NCI-H446 treated with DMSO at 0.1 percent for 48 hours (cell line): Measurements from ENCODE around the gene GLTP.
"Not testable (repeated sequence)": the region's sequence is repeated elsewhere in the genome, so short reads cannot be mapped to it uniquely, and the experiment has no call there.

Source experiments
- DNase-seq: peaks from one replicate; lab custom pipeline; 2025; lab: John Stamatoyannopoulos, UW

GLTP gene

DNA sequence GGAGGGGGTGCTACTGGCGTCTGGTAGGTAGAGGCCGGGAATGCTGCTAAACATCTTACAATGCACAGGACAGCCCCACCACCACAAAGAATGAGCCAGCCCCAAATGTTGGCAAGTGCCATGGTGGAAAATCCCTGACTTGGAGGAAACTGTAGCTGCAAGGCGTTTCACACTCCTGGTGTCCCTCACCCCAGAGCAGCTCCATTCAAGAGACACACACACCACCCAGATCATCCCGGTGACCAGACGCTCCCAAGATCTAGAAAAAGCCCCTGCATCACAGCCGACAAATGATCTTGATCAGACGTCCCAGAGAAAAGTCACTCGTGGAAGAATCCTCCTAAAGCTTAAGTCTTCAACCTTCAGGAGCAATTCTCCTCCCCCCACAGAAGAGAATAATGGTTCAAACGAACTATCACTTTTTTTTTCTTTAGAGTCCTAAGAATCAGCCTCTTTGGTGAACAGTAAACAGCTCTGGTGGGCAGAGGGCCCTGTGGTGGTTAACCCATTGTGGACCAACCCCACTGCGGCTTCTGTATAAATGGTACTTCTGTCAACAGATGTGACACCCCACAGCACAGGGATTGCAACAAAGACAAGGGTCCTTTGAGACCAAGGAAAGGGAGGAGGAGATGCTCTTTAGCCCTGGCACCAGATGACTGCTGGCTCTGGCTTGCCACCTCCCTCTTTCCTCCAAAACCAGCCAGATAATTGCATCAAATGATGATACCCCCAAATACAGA lies 2.7 kb downstream of the GLTP start:
- no peak for DNase-seq

GRCh38 chr12:109876406-109876805 lies 3.9 kb downstream of the GLTP start:
- no peak for DNase-seq

DNA sequence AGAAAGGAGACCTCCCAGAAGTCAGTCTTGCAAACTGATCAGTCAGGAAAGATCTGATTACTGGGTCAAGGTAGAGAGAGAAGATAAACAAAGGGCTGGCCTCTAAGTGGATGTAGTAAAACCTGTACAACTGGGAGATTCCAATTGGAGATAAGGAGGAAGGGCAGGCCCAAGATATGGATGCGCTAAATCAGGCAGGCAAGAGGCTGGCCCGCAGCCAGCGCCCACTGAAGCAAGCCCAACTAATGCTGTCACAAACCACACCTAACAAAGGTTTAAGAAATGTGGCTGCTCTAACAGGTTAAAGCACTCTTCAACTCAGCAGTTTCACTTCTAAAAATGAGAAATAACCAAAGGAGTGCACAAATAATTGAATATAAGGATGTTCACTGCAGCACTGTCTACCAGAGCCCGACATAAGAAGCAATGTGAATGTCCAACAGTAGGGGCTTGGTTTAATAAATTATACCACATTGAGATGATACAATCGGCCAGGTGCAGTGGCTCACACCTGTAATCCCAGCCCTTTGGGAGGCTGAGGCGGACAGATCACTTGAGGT lies 4.7 kb downstream of the GLTP start:
- no peak for DNase-seq

GRCh38 chr12:109873653-109874052 lies 6.7 kb downstream of the GLTP start:
- DNase-seq = no peak

GRCh38 chr12:109871668-109872314 lies 8.6 kb downstream of the GLTP start:
- peak; percentile 10 for DNase-seq

DNA sequence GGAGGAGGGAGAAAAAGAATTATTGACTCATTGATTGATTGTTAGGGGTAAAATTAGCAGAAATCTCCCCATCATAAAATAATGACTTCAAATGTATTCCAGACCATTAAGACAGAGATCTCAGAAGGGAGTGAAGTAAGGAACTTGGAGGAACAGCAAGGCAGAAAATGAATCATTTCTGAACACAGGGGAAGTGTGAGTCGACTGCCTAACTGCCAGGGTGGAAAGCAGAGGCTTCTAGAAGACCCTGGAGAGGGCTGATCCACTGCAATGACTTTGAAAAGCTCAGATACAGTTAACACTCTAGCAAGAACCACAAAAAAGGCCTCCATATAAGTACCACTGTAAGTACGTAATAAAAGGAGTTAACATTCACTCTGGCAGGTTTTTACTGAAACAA lies 9.7 kb downstream of the GLTP start:
- no peak for DNase-seq

- DNase-seq = no peak
Measured at GRCh38 chr12:109868182-109869051, 11.9 kb downstream of the GLTP start.

GRCh38 chr12:109864916-109865315 lies 15.4 kb downstream of the GLTP start:
- DNase-seq = no peak

GRCh38 chr12:109863847-109864712 lies 16.3 kb downstream of the GLTP start:
- DNase-seq = no peak

- DNase-seq = not testable (repeated sequence)
Measured at GRCh38 chr12:109862491-109862890, 17.9 kb downstream of the GLTP start.

- DNase-seq = no peak
Measured at GRCh38 chr12:109861689-109862314, 18.5 kb downstream of the GLTP start.

DNA sequence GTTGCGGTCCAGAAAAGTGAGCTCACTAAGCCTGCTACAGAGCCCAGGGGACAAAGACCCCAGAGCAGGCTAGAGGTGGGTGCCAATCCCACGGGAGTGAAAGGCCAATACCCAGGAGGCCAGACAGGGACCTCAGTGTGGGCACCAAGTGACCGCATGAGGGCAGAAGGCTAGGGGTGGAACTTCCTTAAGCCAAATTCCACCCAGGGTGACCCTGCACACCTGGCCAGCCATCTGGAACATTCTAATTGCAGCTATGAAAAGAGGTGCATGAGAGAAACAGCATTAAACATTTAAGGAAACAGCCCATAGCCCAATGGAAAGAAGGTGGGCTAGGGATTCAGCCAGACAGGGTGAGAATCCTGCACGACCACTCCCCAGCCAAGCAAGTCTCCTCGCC lies 19.4 kb downstream of the GLTP start:
- no peak for DNase-seq

DNA sequence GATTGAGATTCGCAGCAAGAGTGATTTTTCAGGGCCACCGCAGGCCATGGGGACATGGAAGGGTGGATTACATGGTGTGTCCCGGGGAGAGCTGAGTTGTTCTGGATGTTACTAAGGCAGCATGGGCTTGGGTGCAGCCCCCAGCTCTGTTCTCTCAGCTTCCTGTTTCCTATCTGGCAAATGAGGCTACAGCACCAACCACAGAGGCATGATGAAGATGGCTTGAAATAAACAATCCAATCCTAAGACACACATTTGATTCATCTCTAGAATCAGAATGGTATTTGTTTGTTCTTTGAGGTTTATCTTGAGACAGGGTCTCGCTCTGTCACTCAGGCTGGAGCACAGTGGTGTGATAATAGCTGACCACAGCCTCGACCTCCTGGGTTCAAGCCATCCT lies 21.6 kb downstream of the GLTP start:
- no peak for DNase-seq

DNA sequence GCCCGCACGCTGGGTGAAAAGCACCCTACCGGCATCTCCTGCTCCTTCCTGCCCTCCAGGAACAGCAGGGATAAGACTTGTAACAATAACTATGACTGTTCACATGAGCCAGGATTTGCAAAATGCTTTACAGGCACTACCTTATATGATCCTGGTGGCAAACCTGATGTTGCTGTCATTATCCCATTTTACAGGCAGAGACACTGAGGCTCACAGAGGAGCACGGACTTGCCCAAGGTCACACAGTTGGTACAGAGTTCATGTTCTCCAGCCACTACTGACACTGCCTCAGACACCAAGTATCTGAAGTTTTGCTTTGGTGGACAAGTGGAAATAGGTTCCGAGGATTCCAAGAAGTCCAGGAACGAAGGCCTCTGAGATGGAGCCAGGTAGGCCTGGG lies 22.6 kb downstream of the GLTP start:
- no peak for DNase-seq

GRCh38 chr12:109855377-109855776 lies 25.0 kb downstream of the GLTP start:
- no peak for DNase-seq

DNA sequence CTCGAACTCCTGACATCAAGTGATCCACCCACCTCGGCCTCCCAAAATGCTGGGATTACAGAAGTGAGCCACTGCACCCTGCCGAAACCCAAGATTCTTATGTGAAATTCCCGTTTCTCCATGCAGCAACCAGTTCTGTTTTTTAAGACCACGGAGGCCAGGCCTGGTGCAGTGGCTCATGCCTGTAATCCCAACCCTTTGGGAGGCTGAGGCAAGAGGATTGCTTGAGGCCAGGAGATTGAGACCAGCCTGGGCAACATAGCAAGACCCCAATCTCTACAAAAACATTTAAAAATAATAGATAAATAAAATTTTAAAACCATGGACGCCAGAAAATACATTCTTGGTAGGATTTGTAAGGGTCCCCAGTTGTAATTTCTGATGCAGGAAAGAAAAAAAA lies 29.8 kb downstream of the GLTP start:
- not testable (repeated sequence) for DNase-seq

- DNase-seq = no peak
Measured at GRCh38 chr12:109847142-109847735, 33.1 kb downstream of the GLTP start.

DNA sequence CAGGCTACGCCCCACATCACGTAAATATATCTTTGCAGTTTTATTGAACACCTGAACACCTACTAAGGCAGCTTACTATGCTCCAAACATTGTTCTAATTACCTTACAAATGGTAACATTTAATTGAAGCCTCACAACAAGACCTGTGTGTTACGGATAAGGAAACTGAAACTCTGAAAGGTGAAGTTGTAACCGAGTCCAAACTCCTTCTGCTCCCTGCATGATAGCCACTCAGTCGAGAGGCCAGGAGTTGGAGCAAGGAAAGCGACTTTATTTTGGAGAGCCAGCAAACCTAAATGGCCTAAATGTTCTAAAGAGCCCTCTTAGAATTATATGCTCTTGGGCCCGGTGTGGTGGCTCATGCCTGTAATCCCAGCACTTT lies 34.5 kb downstream of the GLTP start:
- DNase-seq = no peak

- peak; percentile 32 for DNase-seq
Measured at GRCh38 chr12:109844983-109845823, 35.1 kb downstream of the GLTP start.

DNA sequence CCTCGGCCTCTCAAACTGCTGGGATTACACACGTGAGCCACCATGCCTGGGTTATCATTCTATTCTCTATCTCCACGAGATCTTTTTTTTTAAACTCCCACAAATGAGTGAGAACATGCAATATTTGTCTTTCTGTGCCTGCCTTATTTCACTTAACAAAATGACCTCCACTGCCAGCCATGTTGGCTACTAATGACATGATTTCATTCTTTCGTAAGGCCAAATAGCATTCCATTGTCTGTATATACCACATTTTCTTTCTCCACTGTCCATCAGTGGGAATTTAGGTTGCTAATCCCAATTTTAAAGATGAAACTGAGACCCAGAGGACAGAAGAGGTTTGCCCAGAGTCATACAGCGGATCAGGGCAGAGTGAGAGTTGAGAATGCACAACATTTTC lies 36.2 kb downstream of the GLTP start:
- no peak for DNase-seq
